ENCODE data around the gene BMPR2. TPM values are rescaled to one million over a fixed set of nuclear protein-coding genes. Genes with fewer than 3 reads are reported as not detected.

BMPR2 gene
- total RNA-seq, 1 experiment from 2014 or later = 28.1 TPM

DNA sequence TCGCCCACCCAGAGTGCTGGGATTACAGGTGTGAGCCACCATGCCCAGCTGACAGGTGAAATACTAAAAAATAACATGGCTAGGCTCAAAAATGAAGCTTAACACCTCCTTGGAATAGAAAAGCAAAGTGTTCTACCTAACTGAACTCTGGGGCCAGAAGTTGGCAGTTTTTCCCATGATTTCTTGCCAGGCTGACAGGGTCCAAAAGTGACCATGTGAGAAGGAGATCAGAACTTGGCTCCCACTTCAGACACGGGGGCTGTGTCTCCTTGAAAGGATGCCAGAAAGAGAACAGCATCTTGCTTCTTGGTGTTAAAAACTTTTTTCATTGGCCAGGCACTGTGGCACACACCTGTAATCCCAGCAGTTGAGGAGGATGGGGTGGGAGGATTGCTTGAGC is 47.0 kb downstream of the BMPR2 start:
- Histone ChIP-seq H3K4me3 (ENCODE audit: low read depth, low read length) (no peak overlapping the region), H3K36me3 (ENCODE audit: control insufficient read depth, insufficient read depth, low read length) (no peaks in the 10 kb centered on the region), H3K4me1 (peaks cover 18% of the 10 kb centered on the region), H3K9me3 (no peaks in the 10 kb centered on the region), H3K27me3 (replicated peaks; ENCODE audit: control insufficient read depth, insufficient read depth, low read length) (no peaks in the 10 kb centered on the region)
- TF ChIP-seq, protein P1, sequence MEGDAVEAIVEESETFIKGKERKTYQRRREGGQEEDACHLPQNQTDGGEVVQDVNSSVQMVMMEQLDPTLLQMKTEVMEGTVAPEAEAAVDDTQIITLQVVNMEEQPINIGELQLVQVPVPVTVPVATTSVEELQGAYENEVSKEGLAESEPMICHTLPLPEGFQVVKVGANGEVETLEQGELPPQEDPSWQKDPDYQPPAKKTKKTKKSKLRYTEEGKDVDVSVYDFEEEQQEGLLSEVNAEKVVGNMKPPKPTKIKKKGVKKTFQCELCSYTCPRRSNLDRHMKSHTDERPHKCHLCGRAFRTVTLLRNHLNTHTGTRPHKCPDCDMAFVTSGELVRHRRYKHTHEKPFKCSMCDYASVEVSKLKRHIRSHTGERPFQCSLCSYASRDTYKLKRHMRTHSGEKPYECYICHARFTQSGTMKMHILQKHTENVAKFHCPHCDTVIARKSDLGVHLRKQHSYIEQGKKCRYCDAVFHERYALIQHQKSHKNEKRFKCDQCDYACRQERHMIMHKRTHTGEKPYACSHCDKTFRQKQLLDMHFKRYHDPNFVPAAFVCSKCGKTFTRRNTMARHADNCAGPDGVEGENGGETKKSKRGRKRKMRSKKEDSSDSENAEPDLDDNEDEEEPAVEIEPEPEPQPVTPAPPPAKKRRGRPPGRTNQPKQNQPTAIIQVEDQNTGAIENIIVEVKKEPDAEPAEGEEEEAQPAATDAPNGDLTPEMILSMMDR (IDR thresholded peaks at IDR 0.05; ENCODE audit: insufficient read depth in 1 of 2, low read depth in 1 of 2, low read length in 1 of 2, severe bottlenecking in 1 of 2, unreplicated experiment in 1 of 2) = no peak
- ChIA-PET CTCF (no interaction called here), POLR2A (no interaction called here)
- DNase-seq = no peak
- BruUV-seq (replicated peaks) = no TSS peak
- no peak overlapping the region for H3K27ac Mint-ChIP-seq (ENCODE audit: unreplicated experiment)
- H3K27me3 Mint-ChIP-seq (ENCODE audit: insufficient read depth, unreplicated experiment) = no peaks in the 10 kb centered on the region
- intact Hi-C loops (cut with micrococcal nuclease; ENCODE audit: unreplicated experiment) = no loop called here
- no peaks in the 10 kb centered on the region for H3K36me3 Mint-ChIP-seq (ENCODE audit: insufficient read depth, unreplicated experiment)
- H3K4me1 Mint-ChIP-seq (ENCODE audit: low read depth, unreplicated experiment) = peaks cover 6% of the 10 kb centered on the region
- H3K9me3 Mint-ChIP-seq (ENCODE audit: unreplicated experiment) = no peaks in the 10 kb centered on the region
- H3K4me3 Mint-ChIP-seq (ENCODE audit: unreplicated experiment) = no peak overlapping the region

GRCh38 chr2:202425036-202425435 is 48.9 kb downstream of the BMPR2 start:
- TF ChIP-seq, protein P1 (IDR thresholded peaks at IDR 0.05; ENCODE audit: insufficient read depth in 1 of 2, low read depth in 1 of 2, low read length in 1 of 2, severe bottlenecking in 1 of 2, unreplicated experiment in 1 of 2) = no peak
- POLR2A ChIA-PET = no interaction called here
- Mint-ChIP-seq H3K36me3 (ENCODE audit: insufficient read depth, unreplicated experiment) (no peaks in the 10 kb centered on the region), H3K9me3 (ENCODE audit: unreplicated experiment) (peaks cover 13% of the 10 kb centered on the region), H3K4me1 (ENCODE audit: low read depth, unreplicated experiment) (no peaks in the 10 kb centered on the region), H3K4me3 (ENCODE audit: unreplicated experiment) (no peak overlapping the region), H3K27ac (ENCODE audit: unreplicated experiment) (no peak overlapping the region), H3K27me3 (ENCODE audit: insufficient read depth, unreplicated experiment) (no peaks in the 10 kb centered on the region)
- Histone ChIP-seq H3K4me1 (peaks cover 8% of the 10 kb centered on the region), H3K36me3 (ENCODE audit: control insufficient read depth, insufficient read depth, low read length) (no peaks in the 10 kb centered on the region; the same call in 1 of the 2 replicates), H3K9me3 (no peaks in the 10 kb centered on the region), H3K27me3 (replicated peaks; ENCODE audit: control insufficient read depth, insufficient read depth, low read length) (no peaks in the 10 kb centered on the region), H3K4me3 (ENCODE audit: low read depth, low read length) (no peak overlapping the region)
- no TSS peak for BruUV-seq (replicated peaks)
- no peak for DNase-seq
- CTCF ChIA-PET = no interaction called here
- intact Hi-C loops (cut with micrococcal nuclease; ENCODE audit: unreplicated experiment) = no loop called here

- no peak overlapping the region for H3K27ac Mint-ChIP-seq (ENCODE audit: unreplicated experiment)
- intact Hi-C loops (cut with micrococcal nuclease; ENCODE audit: unreplicated experiment) = no loop called here
Measured at GRCh38 chr2:202426751-202427150, 50.6 kb downstream of the BMPR2 start.

More at GRCh38 chr2:202426751-202427150, 50.6 kb downstream of the BMPR2 start:
- no peak for DNase-seq
- Mint-ChIP-seq H3K4me3 (ENCODE audit: unreplicated experiment) (no peak overlapping the region), H3K9me3 (ENCODE audit: unreplicated experiment) (peaks cover 13% of the 10 kb centered on the region), H3K36me3 (ENCODE audit: insufficient read depth, unreplicated experiment) (no peaks in the 10 kb centered on the region), H3K27me3 (ENCODE audit: insufficient read depth, unreplicated experiment) (no peaks in the 10 kb centered on the region), H3K4me1 (ENCODE audit: low read depth, unreplicated experiment) (no peaks in the 10 kb centered on the region)
- H3K4me1 ChIP-seq = no peaks in the 10 kb centered on the region
- H3K27me3 ChIP-seq (replicated peaks; ENCODE audit: control insufficient read depth, insufficient read depth, low read length) = no peaks in the 10 kb centered on the region
- no peaks in the 10 kb centered on the region; the same call in 1 of the 2 replicates for H3K36me3 ChIP-seq (ENCODE audit: control insufficient read depth, insufficient read depth, low read length)
- H3K9me3 ChIP-seq = no peaks in the 10 kb centered on the region
- CTCF ChIA-PET = no interaction called here
- no peak overlapping the region for H3K4me3 ChIP-seq (ENCODE audit: low read depth, low read length)
- TF ChIP-seq, protein P1 (IDR thresholded peaks at IDR 0.05; ENCODE audit: insufficient read depth in 1 of 2, low read depth in 1 of 2, low read length in 1 of 2, severe bottlenecking in 1 of 2, unreplicated experiment in 1 of 2) = no peak
- POLR2A ChIA-PET = no interaction called here
- BruUV-seq (replicated peaks) = no TSS peak
